ENCODE results near the gene CSGALNACT2.
"Not testable (repeated sequence)": the region's sequence is repeated elsewhere in the genome, so short reads cannot be mapped to it uniquely, and the experiment has no call there.

The CSGALNACT2 gene

GRCh38 chr10:43141421-43141820, 3.2 kb downstream of the CSGALNACT2 start:
- H3K4me3 ChIP-seq (ENCODE audit: low read depth in 1 of 2, low read length in 2 of 2) = no peak overlapping the region
- H3K4me1 ChIP-seq (ENCODE audit: control insufficient read depth in 1 of 2, insufficient read depth in 2 of 2, low read length in 2 of 2) = peaks cover 12 to 14% of the 10 kb centered on the region in 2 donors
- no peaks in the 10 kb centered on the region for H3K36me3 ChIP-seq (ENCODE audit: control insufficient read depth in 1 of 2, insufficient read depth in 2 of 2, low read length in 2 of 2)
- H3K27me3 ChIP-seq (ENCODE audit: control insufficient read depth in 1 of 2, insufficient read depth in 2 of 2, low read length in 2 of 2) = no peaks in the 10 kb centered on the region
- H3K9me3 ChIP-seq (ENCODE audit: control insufficient read depth in 1 of 2, low read length in 2 of 2) = no peaks in the 10 kb centered on the region
- H3K27ac ChIP-seq (ENCODE audit: low read depth, low read length) = no peak overlapping the region
- H3K9ac ChIP-seq (ENCODE audit: low read depth in 1 of 2, low read length in 2 of 2) = no peak overlapping the region

- Histone ChIP-seq H3K4me1 (ENCODE audit: control insufficient read depth in 1 of 2, insufficient read depth in 2 of 2, low read length in 2 of 2) (peaks cover 0 to 2% of the 10 kb centered on the region in 2 donors), H3K27ac (ENCODE audit: low read depth, low read length) (no peak overlapping the region), H3K9ac (ENCODE audit: low read depth in 1 of 2, low read length in 2 of 2) (no peak overlapping the region)
Measured at GRCh38 chr10:43145311-43145710, 7.1 kb downstream of the CSGALNACT2 start.

GRCh38 chr10:43145936-43146335, 7.7 kb downstream of the CSGALNACT2 start:
- not testable (repeated sequence) for H3K4me3 ChIP-seq (ENCODE audit: low read depth in 1 of 2, low read length in 2 of 2); H3K36me3 ChIP-seq (ENCODE audit: control insufficient read depth in 1 of 2, insufficient read depth in 2 of 2, low read length in 2 of 2); H3K9ac ChIP-seq (ENCODE audit: low read depth in 1 of 2, low read length in 2 of 2); H3K4me1 ChIP-seq (ENCODE audit: control insufficient read depth in 1 of 2, insufficient read depth in 2 of 2, low read length in 2 of 2); H3K27ac ChIP-seq (ENCODE audit: low read depth, low read length); H3K9me3 ChIP-seq (ENCODE audit: control insufficient read depth in 1 of 2, low read length in 2 of 2); H3K27me3 ChIP-seq (ENCODE audit: control insufficient read depth in 1 of 2, insufficient read depth in 2 of 2, low read length in 2 of 2)

More at GRCh38 chr10:43145311-43145710, 7.1 kb downstream of the CSGALNACT2 start:
- H3K27me3 ChIP-seq (ENCODE audit: control insufficient read depth in 1 of 2, insufficient read depth in 2 of 2, low read length in 2 of 2) = no peaks in the 10 kb centered on the region
- peaks cover 0 to 10% of the 10 kb centered on the region in 2 donors for H3K9me3 ChIP-seq (ENCODE audit: control insufficient read depth in 1 of 2, low read length in 2 of 2)
- H3K4me3 ChIP-seq (ENCODE audit: low read depth in 1 of 2, low read length in 2 of 2) = no peak overlapping the region
- no peaks in the 10 kb centered on the region for H3K36me3 ChIP-seq (ENCODE audit: control insufficient read depth in 1 of 2, insufficient read depth in 2 of 2, low read length in 2 of 2)

GRCh38 chr10:43151371-43151770, 13.1 kb downstream of the CSGALNACT2 start:
- Histone ChIP-seq H3K4me1 (ENCODE audit: control insufficient read depth in 1 of 2, insufficient read depth in 2 of 2, low read length in 2 of 2) (peaks cover 0 to 8% of the 10 kb centered on the region in 2 donors), H3K4me3 (ENCODE audit: low read depth in 1 of 2, low read length in 2 of 2) (no peak overlapping the region), H3K27me3 (ENCODE audit: control insufficient read depth in 1 of 2, insufficient read depth in 2 of 2, low read length in 2 of 2) (no peaks in the 10 kb centered on the region), H3K9ac (ENCODE audit: low read depth in 1 of 2, low read length in 2 of 2) (no peak overlapping the region), H3K36me3 (ENCODE audit: control insufficient read depth in 1 of 2, insufficient read depth in 2 of 2, low read length in 2 of 2) (no peaks in the 10 kb centered on the region), H3K9me3 (ENCODE audit: control insufficient read depth in 1 of 2, low read length in 2 of 2) (peaks cover 0 to 10% of the 10 kb centered on the region in 2 donors), H3K27ac (ENCODE audit: low read depth, low read length) (no peak overlapping the region)

GRCh38 chr10:43153901-43154300, 15.7 kb downstream of the CSGALNACT2 start:
- no peaks in the 10 kb centered on the region for H3K36me3 ChIP-seq (ENCODE audit: control insufficient read depth in 1 of 2, insufficient read depth in 2 of 2, low read length in 2 of 2)
- H3K4me3 ChIP-seq (ENCODE audit: low read depth in 1 of 2, low read length in 2 of 2) = no peak overlapping the region
- H3K4me1 ChIP-seq (ENCODE audit: control insufficient read depth in 1 of 2, insufficient read depth in 2 of 2, low read length in 2 of 2) = peaks cover 0 to 8% of the 10 kb centered on the region in 2 donors
- H3K9me3 ChIP-seq (ENCODE audit: control insufficient read depth in 1 of 2, low read length in 2 of 2) = peaks cover 0 to 5% of the 10 kb centered on the region in 2 donors
- H3K27ac ChIP-seq (ENCODE audit: low read depth, low read length) = no peak overlapping the region
- H3K9ac ChIP-seq (ENCODE audit: low read depth in 1 of 2, low read length in 2 of 2) = no peak overlapping the region
- H3K27me3 ChIP-seq (ENCODE audit: control insufficient read depth in 1 of 2, insufficient read depth in 2 of 2, low read length in 2 of 2) = no peaks in the 10 kb centered on the region

- Histone ChIP-seq H3K36me3 (ENCODE audit: control insufficient read depth in 1 of 2, insufficient read depth in 2 of 2, low read length in 2 of 2) (no peaks in the 10 kb centered on the region), H3K4me1 (ENCODE audit: control insufficient read depth in 1 of 2, insufficient read depth in 2 of 2, low read length in 2 of 2) (peaks cover 0 to 8% of the 10 kb centered on the region in 2 donors), H3K9ac (ENCODE audit: low read depth in 1 of 2, low read length in 2 of 2) (no peak overlapping the region), H3K9me3 (ENCODE audit: control insufficient read depth in 1 of 2, low read length in 2 of 2) (no peaks in the 10 kb centered on the region), H3K4me3 (ENCODE audit: low read depth in 1 of 2, low read length in 2 of 2) (no peak overlapping the region), H3K27me3 (ENCODE audit: control insufficient read depth in 1 of 2, insufficient read depth in 2 of 2, low read length in 2 of 2) (no peaks in the 10 kb centered on the region), H3K27ac (ENCODE audit: low read depth, low read length) (no peak overlapping the region)
Measured at GRCh38 chr10:43155221-43155620, 17.0 kb downstream of the CSGALNACT2 start.

- no peak overlapping the region for H3K27ac ChIP-seq (ENCODE audit: low read depth, low read length)
- no peak overlapping the region for H3K4me3 ChIP-seq (ENCODE audit: low read depth in 1 of 2, low read length in 2 of 2)
- H3K36me3 ChIP-seq (ENCODE audit: control insufficient read depth in 1 of 2, insufficient read depth in 2 of 2, low read length in 2 of 2) = no peaks in the 10 kb centered on the region
- H3K9ac ChIP-seq (ENCODE audit: low read depth in 1 of 2, low read length in 2 of 2) = no peak overlapping the region
- H3K9me3 ChIP-seq (ENCODE audit: control insufficient read depth in 1 of 2, low read length in 2 of 2) = no peaks in the 10 kb centered on the region
- no peaks in the 10 kb centered on the region for H3K27me3 ChIP-seq (ENCODE audit: control insufficient read depth in 1 of 2, insufficient read depth in 2 of 2, low read length in 2 of 2)
- peaks cover 0 to 8% of the 10 kb centered on the region in 2 donors for H3K4me1 ChIP-seq (ENCODE audit: control insufficient read depth in 1 of 2, insufficient read depth in 2 of 2, low read length in 2 of 2)
Measured at GRCh38 chr10:43155741-43156140, 17.5 kb downstream of the CSGALNACT2 start.

- Histone ChIP-seq H3K4me1 (ENCODE audit: control insufficient read depth in 1 of 2, insufficient read depth in 2 of 2, low read length in 2 of 2) (peaks cover 0 to 2% of the 10 kb centered on the region in 2 donors), H3K27ac (ENCODE audit: low read depth, low read length) (no peak overlapping the region), H3K9me3 (ENCODE audit: control insufficient read depth in 1 of 2, low read length in 2 of 2) (no peaks in the 10 kb centered on the region), H3K27me3 (ENCODE audit: control insufficient read depth in 1 of 2, insufficient read depth in 2 of 2, low read length in 2 of 2) (no peaks in the 10 kb centered on the region), H3K36me3 (ENCODE audit: control insufficient read depth in 1 of 2, insufficient read depth in 2 of 2, low read length in 2 of 2) (peaks cover 0 to 6% of the 10 kb centered on the region in 2 donors), H3K9ac (ENCODE audit: low read depth in 1 of 2, low read length in 2 of 2) (no peak overlapping the region), H3K4me3 (ENCODE audit: low read depth in 1 of 2, low read length in 2 of 2) (no peak overlapping the region)
Measured at GRCh38 chr10:43156590-43157341, 18.5 kb downstream of the CSGALNACT2 start.

GRCh38 chr10:43158636-43159035, 20.4 kb downstream of the CSGALNACT2 start:
- H3K9ac ChIP-seq (ENCODE audit: low read depth in 1 of 2, low read length in 2 of 2) = no peak overlapping the region
- no peaks in the 10 kb centered on the region for H3K9me3 ChIP-seq (ENCODE audit: control insufficient read depth in 1 of 2, low read length in 2 of 2)
- no peak overlapping the region for H3K27ac ChIP-seq (ENCODE audit: low read depth, low read length)
- H3K27me3 ChIP-seq (ENCODE audit: control insufficient read depth in 1 of 2, insufficient read depth in 2 of 2, low read length in 2 of 2) = no peaks in the 10 kb centered on the region
- H3K36me3 ChIP-seq (ENCODE audit: control insufficient read depth in 1 of 2, insufficient read depth in 2 of 2, low read length in 2 of 2) = peaks cover 5 to 11% of the 10 kb centered on the region in 2 donors
- no peaks in the 10 kb centered on the region for H3K4me1 ChIP-seq (ENCODE audit: control insufficient read depth in 1 of 2, insufficient read depth in 2 of 2, low read length in 2 of 2)
- no peak overlapping the region for H3K4me3 ChIP-seq (ENCODE audit: low read depth in 1 of 2, low read length in 2 of 2)

GRCh38 chr10:43160046-43160920, 22.0 kb downstream of the CSGALNACT2 start:
- Histone ChIP-seq H3K4me1 (ENCODE audit: control insufficient read depth in 1 of 2, insufficient read depth in 2 of 2, low read length in 2 of 2) (no peaks in the 10 kb centered on the region), H3K27ac (ENCODE audit: low read depth, low read length) (no peak overlapping the region), H3K27me3 (ENCODE audit: control insufficient read depth in 1 of 2, insufficient read depth in 2 of 2, low read length in 2 of 2) (no peaks in the 10 kb centered on the region), H3K4me3 (ENCODE audit: low read depth in 1 of 2, low read length in 2 of 2) (no peak overlapping the region), H3K9ac (ENCODE audit: low read depth in 1 of 2, low read length in 2 of 2) (no peak overlapping the region), H3K36me3 (ENCODE audit: control insufficient read depth in 1 of 2, insufficient read depth in 2 of 2, low read length in 2 of 2) (peaks cover 5 to 11% of the 10 kb centered on the region in 2 donors), H3K9me3 (ENCODE audit: control insufficient read depth in 1 of 2, low read length in 2 of 2) (no peaks in the 10 kb centered on the region)

All from duodenal mucosa (tissue), 2 donors.